GM12801 (cell line): ENCODE data around the gene KRTAP4-1.

Experiments
- CTCF ChIP-seq: IDR thresholded peaks from one replicate; pipeline ENCODE4 v1.5.1; 2011; ENCODE audit warnings: control low read depth; ENCODE audit not compliant: insufficient read length; ENCODE audit errors: extremely low read depth

The KRTAP4-1 gene

GRCh38 chr17:41168121-41168520 is 16.6 kb downstream of the KRTAP4-1 start, which contains the start of gene KRTAP4-3:
Gene KRTAP4-3, minus strand, starts transcription at chr17:41168221. Its CDS starts 49 bp downstream, at chr17:41168172.
- no peak for TF ChIP-seq CTCF

GRCh38 chr17:41167561-41167960 is 17.1 kb downstream of the KRTAP4-1 start:
- TF ChIP-seq CTCF: no peak

GRCh38 chr17:41163828-41164227 is 20.9 kb downstream of the KRTAP4-1 start:
- no peak for TF ChIP-seq CTCF

- TF ChIP-seq CTCF: no peak
These were observed 24.1 kb downstream of the KRTAP4-1 start, which contains the start of gene KRTAP4-4 for GRCh38 chr17:41160648-41161047. Gene KRTAP4-4, minus strand, starts transcription at chr17:41160748. Its CDS starts 57 bp downstream, at chr17:41160691.

- TF ChIP-seq CTCF: no peak
These were observed 30.9 kb downstream of the KRTAP4-1 start for GRCh38 chr17:41153856-41154255.

GRCh38 chr17:41151525-41151924 is 33.2 kb downstream of the KRTAP4-1 start:
- no peak for TF ChIP-seq CTCF

GRCh38 chr17:41150026-41150425 is 34.7 kb downstream of the KRTAP4-1 start:
- no peak for TF ChIP-seq CTCF

- TF ChIP-seq CTCF: no peak
These were observed 35.1 kb downstream of the KRTAP4-1 start, which contains the start of gene KRTAP4-5 for GRCh38 chr17:41149652-41149985. Gene KRTAP4-5, minus strand, starts transcription at chr17:41149825. Its CDS starts 58 bp downstream, at chr17:41149767.
